ENCODE results near the gene USH2A.
"Not testable (repeated sequence)": the region's sequence is repeated elsewhere in the genome, so short reads cannot be mapped to it uniquely, and the experiment has no call there.

Gene USH2A

DNA sequence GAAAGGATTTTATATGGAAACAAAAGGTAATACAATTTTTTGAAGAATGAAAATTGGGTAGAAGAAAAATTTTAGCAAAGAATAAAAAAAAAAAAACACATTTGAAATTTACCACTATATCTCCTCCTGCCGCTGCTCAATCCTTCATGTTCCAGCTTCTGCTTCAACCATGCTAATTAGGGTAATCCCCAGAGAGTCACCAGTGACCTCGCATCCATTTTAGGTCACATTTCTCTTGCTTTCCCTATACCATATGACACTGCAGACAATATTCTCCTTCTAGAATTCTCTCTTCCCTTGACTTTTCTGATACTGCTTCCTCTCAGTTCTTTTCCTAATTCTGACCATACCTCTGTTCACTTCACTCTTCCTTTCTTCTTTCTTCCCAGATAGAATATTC, 237.1 kb downstream of the USH2A start:
- DNase-seq = no peak

DNA sequence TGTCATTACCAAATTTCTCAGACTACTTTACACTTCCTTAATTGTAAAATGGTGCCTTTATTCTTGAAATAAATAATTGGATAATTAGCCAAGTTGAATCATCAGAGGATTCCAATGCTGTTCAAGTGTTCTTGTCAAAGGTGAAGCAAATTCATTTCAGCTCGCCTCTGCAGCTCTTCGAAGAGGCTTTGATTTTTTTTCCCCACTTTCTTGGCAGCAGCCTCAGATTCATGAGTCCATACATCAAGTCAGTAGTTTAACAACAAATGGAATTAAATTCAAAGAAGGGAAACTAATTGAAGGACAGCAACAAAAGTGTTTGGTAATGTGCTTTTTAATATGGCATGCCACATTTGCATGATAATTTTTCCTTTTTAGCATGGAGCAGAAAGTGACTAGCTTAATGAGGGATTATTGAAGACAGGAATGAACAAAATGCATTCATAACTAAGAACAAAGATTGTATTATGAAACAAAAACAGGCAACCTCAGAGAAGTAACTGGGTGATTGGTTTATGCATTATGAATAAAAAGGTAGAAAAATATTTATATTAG, 239.0 kb downstream of the USH2A start:
- no peak for DNase-seq

DNA sequence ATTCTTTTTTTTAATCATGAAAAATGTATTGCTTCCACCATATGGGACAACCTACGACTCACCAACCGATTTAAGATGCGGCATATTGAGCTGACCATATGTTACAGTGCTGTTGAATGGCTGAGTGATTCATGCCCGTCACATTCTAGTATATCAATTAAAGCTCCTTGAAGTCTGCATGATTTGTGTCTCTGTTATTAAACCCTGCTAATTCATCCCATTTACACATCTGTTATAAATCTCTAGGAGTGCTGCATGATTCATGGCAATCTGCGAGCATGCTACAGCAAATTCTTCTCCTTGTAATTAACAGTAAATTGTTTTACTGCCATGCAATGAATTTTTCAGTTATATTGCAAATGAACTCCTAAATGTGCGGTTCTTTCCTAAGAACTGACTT, 239.8 kb downstream of the USH2A start:
- no peak for DNase-seq

DNA sequence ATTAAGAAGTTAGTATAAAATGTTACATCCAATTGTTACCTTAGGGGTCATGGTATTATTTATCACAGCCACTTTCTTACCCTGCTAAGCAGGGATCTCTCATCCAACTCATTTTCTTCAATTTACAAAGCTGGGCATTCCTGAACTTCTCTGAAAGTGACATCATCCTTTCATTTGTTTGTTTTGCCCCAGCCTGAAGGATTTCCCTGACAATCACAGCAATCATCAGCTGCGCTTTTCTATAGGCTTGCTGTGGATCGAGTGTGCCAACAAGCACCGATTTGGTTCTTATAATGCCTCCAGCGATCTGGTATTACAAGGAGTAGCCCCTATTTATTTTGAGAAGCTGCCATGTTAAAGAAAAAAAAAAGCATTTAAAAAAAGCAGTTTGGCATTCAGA, 240.2 kb downstream of the USH2A start:
- DNase-seq = no peak

DNA sequence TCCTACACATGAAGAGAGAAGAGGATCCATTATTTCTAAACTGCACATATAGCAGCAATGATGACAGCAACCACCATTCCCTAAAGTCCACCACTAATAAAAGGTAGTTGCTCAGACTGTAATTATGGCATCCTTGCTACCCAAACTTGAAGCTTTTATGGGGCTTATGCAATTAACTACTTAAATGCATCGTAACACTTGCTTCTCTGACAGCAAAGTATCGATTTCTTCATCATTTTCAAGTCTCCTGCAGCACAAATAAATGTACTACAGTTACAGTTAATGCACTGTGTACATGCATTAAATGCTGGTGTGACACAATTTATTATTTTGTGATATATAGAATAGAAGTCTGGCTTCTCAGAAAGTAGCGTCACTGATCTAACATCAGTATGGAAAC, 241.7 kb downstream of the USH2A start:
- no peak for DNase-seq

DNA sequence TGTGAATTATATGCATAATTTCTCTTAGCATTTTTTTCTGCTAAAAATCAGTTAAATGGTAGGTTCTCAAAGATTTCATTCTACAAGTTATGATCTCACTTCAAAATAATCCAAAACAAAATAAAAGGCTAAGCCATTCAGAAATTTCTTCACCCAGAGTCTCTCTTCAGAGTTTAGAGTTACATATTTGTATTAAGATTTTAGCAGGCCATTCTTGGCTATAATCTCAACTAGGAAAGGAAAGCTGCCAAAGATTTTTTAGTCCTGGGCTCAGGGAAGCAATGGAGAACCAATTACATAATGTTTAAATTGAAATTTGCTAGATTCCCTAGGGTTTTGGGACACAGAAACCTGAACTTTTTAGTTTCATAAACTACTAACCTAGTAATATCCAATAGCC, 245.0 kb downstream of the USH2A start:
- DNase-seq = no peak

DNA sequence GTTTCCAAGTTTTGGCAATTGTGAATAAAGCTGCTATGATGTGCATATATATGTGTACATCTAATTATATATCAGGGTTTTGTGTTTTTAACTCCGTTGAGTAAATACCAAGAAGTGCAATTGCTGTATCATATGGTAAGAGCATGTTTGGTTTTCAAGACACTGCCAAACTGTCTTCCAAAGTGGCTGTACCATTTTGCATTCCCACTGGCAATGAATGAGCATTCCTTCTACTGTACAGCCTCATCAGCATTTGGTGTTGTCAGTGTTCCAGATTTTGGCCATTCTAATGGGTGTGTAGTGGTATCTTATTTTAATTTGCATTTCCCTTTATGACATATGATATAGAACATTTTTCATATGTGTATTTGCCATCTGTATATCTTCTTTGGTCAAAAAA, 246.3 kb downstream of the USH2A start:
- DNase-seq = no peak

DNA sequence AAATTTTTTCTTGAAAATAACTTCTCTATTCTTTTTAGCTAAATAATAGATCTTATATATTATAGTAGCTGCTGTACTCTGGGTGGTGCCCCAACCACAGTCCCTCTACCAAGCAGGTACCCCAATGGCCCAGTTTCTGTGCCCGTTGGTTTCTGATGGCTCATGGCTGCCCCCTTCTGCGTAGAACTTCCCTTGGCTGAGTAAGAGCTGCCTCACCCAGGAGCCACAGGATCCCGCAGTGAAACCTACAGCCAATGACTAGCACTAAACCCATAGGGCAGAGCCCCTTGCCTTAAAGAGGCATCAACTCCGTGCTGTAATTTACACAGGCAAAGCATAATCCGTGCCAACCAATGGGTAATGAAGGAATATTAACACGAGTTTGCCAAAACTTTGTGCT, 247.5 kb downstream of the USH2A start:
- DNase-seq = no peak

DNA sequence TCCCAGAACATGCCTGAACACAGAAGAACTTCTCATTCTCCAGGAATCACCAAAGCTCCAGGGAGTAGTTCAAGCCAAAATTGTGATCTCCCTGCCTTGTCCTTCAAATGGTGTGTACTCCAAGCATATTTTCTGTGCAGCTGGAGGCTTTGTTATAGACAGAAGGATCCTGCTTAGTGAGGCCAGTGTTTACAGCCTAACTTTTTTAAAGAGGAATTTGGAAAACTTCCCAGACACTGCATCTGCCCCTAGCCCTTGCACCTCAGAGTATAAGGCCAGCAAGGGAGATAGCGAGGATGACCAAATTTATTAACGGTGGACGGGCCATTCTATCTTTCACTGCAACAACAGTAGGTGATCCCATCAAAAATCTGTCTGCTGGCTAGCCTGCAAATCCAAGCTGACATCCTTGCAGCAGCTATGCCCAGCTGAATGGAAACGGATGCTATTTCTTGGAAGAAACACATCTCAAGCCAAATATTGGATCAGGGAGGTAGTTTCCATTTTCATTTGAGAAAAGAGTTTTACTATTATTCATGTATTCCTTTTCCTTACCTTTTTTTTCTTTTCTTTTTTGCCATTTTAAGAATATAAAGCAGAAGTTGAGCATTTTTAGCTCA, 249.8 kb downstream of the USH2A start:
- DNase-seq = no peak

DNA sequence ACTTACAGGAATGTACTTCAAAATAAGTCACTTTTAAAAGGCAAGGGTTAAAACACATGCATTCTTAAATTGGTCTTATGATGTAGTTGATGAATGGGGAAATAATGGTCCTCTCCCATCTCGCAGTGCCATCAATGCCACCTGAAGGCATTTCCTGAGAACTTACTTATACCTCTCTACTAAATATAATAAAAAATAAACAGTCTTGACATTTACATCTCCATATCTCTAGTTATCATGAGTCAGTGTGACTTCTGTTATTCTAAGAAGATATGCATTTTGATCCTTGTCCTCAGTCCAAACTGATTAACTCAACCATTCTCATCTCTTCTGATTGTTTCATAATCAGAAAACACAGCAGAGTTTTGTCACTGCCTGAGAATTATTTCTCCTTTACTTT, 253.9 kb downstream of the USH2A start:
- no peak for DNase-seq

DNA sequence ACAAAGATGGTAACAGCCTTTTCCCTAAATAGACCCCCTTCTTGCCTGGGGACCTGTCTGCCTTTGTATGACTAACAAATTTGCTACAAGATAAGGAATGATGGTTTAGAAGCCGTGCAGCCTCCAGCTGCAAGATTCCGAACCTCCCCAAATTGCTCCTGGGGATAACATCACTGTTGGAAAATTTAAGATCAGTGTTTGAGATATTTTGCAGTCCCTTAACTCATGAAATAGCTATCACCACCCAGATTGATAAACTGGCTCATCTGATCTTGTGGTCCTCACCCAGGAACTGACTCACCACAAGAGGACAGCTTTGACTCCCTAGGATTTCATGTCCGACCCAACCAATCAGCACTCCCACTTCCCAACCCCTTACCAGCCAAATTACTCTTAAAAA, 254.7 kb downstream of the USH2A start:
- DNase-seq = no peak

DNA sequence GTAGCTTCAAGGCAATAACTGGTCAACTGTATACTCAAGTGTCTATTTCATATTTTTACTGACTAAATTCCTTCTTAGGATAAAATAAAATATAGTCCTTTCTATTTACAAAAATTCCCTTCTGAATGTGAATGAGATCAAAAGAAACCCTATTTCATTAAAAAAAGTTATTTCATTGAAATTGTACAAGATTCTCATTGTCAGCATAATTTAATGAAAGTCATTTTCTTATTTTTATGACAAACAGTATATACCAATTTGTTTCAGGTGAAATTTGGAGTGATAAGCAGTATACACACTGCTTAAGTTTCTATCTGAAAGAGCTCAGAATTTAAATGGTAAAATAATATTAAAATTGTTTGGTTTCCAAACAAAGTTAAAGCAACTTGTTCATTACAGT, 269.2 kb downstream of the USH2A start:
- no peak for DNase-seq

DNA sequence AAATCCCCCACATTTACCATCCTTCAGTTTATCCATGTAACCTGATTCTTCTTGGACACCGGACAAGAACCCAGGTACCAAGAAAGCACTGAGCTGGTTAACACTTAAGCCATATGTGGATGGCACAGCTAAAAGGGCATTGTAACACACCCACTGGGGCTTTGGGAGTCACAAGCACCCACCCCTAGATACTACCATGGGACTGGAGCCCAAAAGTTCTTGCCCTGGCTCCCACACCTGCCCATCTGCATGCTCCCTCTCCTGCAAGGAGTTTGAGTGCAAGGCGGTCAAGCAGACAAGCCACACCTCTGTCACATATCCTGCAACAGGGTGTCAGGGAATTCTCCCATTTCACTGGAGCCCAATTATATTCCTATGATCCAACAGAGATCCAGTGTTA, 270.1 kb downstream of the USH2A start:
- DNase-seq = no peak

DNA sequence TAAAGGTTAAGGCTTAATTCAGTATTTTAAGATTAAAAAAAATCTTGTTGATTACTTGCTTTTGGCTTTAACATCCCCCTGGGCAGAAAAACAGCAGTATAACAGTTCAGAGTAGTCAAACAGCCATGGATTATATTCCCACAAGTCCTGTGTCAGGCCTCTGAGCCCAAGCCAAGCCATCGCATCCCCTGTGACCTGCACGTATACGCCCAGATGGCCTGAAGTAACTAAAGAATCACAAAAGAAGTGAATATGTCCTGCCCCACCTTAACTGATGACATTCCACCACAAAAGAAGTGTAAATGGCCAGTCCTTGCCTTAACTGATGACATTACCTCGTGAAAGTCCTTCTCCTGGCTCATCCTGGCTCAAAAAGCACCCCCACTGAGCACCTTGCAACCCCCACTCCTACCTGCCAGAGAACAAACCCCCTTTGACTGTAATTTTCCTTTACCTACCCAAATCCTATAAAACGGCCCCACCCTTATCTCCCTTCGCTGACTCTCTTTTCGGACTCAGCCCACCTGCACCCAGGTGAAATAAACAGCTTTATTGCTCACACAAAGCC, 277.7 kb downstream of the USH2A start:
- not testable (repeated sequence) for DNase-seq

DNA sequence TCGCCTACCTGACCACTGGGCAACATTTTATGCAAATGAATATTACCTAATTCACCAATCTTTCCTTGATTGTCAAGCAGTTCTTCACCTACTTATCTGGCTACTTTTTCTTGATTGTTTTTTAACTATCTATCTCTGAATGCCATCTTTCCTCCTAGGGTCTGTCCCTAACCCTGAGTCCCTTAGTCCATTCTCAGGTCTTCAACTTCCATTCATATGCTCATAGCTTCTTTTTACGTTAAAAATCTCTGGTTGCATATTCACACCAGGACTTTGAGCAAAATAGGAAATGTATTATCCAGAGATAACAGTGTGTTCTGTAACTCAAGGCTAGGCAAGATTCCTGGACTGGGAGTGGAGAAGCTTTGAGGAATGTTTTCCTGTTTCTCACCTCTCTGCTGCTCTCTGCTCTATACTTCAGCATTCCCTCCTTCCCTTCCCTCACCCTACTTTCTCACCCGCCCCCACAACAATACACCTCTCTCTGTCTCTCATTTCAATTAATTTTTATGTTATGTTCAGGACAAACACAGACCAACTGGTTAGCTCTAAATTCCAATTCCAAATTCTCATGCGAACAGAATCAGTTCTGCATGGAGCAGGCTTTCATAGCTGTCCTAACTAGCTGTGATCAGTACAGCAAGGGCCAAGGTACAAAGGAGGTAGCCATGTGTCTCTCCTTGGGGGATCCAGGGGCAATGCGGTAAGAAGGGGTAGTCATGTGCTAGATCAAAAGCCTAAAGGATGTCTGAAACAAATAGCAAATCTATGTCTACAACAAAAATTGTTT, 278.4 kb downstream of the USH2A start:
- no peak for DNase-seq

DNA sequence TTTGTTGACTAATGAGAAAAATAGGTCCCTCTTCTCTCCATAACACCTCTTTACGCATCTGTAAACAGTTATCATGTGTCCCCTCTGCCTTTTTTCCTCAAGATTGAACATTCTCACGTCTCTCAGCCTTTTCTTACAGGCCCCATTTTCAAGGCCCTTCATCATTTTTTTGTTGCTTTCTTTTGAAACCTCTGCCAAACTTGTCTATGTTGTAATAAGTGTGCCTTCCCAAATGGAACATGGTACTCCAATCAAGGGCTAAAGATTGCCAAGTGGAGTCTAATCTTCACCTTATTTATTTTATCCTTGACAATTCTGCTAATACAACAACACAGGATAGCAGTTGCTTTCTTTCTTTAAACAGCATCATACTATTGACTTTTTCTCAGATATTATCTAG, 280.3 kb downstream of the USH2A start:
- DNase-seq = no peak

DNA sequence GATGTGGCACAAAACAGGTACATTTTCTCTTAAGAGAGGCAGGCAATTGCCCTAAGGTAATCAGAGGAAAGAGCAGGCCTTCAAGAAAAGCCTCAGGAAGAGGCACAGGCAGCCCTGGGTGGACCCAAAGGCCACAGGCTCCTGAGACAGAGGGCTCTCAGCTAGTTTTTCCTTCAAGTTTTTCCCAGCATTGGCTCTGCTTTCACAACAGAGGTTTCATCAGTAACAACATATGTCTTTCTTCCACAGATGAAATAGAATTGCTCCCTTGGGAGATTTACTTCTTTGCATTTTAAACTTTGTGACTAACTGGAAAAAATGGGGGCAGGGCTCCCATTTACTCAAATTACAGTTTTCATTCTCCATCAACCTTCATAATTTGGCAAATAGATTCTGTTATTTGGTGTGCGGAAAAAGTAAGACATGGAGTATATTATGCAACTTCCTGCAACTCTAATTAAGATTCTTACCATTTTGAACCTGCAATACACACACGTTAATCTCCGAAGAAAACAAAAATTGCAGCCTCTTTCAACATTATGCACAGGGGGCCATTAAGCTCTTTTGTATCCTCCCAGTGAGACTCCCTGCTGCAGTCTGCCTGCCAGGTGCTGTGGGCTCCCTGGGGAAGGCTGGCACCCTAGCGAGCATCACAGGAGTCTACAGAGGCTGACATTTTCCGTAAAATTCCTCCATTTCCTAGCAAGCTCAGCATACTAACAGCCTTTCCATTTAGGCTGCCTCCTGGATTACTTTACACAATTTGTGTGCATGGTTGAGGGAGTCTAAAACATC, 282.3 kb downstream of the USH2A start:
- DNase-seq = no peak

DNA sequence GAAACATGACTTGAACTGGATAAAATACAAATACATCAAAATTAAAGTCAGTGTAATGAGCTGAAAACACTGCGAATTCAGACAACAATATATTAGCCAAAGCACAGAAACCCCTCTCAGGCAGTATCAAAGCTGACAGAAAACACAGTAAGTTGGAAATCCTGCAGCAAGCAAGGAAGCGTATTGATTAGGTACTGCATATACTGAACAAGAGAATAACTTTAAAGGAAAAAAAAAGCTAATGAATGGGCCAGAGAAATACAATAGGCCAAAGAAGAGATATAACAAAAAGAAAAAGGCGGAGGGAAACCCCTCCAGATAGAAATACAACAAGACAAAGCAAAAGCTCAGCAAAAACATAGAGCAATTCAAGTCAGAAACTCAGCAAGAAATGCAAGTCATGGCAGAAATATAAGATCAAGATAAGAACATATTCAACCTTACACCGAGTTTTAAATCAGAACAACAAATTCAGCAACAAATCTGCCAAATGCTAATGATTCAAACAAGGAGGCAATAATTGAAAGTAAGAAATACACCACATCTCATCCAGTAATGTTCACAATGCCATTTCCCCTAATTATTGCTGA, 299.0 kb downstream of the USH2A start:
- DNase-seq = no peak

DNA sequence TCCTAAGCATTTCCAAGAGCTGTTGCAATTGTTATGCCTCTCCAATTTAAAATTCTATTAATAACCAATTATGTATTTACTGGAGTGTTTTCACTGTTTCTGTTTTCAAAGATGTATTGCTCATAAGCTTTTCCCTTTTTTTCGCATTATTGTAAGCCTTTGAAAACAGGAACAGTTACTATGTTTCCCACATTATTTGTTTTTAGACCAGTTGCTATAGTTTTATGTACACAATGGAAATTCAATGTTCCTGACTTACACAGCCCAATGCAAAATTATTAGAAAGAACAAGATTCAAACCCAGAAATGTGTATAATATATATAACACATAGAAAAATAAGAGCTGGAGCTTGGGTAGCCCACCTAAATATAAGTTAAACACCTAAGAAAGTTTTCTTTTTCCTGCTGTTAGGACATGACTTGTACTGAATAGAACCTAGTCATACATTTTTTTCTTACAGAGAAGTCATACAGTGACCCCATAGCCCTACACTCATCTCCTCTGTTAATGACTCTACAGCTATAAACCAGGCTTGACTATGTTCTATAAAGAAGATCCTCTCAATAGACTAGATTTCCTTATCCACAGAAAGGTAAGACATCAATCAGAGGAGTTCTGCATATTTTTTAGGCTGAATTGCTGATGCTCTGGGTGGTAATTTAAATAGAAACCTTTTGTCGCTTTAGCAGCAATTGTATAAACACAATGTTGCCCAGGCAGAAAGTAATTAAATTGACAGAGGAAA, 299.6 kb downstream of the USH2A start:
- DNase-seq = no peak

DNA sequence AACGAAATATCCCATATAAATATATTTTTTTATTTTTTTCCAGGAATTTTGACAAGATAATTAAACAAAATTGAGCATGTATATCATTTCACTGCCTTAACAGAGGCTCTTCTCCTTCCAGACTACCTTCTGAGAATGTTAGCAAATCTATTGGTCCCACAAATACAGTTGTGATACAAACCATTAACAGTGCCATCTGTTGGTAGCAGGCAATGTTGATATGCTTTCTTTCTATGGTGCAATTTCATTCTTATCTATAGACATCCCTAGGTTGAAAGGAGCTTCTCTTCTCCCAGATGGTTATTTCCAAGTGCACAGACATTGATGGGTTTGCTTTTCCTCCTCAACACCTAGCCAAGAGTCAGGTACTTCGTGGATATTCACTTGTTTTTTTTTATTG, 303.6 kb downstream of the USH2A start:
- no peak for DNase-seq

DNA sequence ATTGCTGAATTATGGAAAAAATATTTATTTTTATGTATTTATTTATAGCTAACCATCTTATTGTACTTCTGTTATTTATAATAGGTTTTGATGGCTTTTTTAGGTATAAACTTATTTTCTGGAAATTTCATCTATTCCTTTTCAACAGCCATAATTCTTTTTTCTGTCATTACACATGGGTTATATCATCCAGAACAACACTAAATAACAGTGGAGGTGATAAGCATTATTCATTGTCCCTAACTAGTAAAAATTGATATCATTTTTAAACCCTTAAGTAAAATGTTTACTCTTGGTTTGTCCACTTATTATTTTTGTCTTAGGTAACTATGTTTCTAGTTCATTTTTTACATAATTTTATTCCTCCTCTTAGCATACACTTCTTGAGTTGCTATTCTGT, 309.1 kb downstream of the USH2A start:
- no peak for DNase-seq

DNA sequence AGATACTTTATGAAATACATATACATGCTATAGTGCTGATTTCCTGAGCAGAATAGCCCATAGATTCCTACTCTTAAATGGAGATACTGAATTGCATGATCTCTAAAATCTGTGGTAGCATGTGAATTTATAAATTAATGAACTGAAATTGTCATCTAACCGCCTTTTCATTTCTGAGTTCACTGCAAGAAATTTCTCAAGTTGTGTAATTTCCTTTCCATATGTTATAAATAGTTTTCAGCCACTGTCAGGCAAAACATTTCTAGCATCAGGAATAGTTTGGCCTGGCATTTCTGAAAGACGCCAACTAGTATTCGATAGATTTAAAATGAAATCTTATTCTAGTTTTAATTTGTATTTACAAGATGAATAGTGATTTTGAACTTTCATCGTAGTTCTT, 310.1 kb downstream of the USH2A start:
- DNase-seq = no peak

Measured in stimulated activated CD4-positive, alpha-beta T cell treated with anti-CD3 and anti-CD28 coated beads, Interleukin-2, amount 100 ng/mL, for 48 hours (primary cell).